Uterus (tissue), 2 donors: ENCODE results near the gene MSH4.

Experiments
- POLR2A ChIP-seq, 2 donors: fragments of 450-650 bp; IDR thresholded peaks; one replicate each; pipeline ENCODE4 v1.6.1; 2016; ENCODE audit warnings: antibody characterized with exemption in 2 of 2, mild to moderate bottlenecking in 1 of 2, moderate library complexity in 1 of 2
- TF ChIP-seq, protein P1 (sequence below), 4 experiments: fragments of 200-600 bp in 2 of 4; fragments of 450-650 bp in 2 of 4; sonication (generic) in 2 of 4; IDR thresholded peaks; one replicate each; pipeline ENCODE4 v1.5.1; 2016 to 2019; ENCODE audit warnings: antibody characterized with exemption in 4 of 4, mild to moderate bottlenecking in 2 of 4, moderate library complexity in 1 of 4

GRCh38 chr1:75811211-75811981, 14.7 kb downstream of the MSH4 start:
- TF ChIP-seq, protein P1, sequence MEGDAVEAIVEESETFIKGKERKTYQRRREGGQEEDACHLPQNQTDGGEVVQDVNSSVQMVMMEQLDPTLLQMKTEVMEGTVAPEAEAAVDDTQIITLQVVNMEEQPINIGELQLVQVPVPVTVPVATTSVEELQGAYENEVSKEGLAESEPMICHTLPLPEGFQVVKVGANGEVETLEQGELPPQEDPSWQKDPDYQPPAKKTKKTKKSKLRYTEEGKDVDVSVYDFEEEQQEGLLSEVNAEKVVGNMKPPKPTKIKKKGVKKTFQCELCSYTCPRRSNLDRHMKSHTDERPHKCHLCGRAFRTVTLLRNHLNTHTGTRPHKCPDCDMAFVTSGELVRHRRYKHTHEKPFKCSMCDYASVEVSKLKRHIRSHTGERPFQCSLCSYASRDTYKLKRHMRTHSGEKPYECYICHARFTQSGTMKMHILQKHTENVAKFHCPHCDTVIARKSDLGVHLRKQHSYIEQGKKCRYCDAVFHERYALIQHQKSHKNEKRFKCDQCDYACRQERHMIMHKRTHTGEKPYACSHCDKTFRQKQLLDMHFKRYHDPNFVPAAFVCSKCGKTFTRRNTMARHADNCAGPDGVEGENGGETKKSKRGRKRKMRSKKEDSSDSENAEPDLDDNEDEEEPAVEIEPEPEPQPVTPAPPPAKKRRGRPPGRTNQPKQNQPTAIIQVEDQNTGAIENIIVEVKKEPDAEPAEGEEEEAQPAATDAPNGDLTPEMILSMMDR (IDR thresholded peaks at IDR 0.05), result no peak
- no peak for TF ChIP-seq POLR2A (IDR thresholded peaks at IDR 0.05)
